Stimulated activated CD8-positive, alpha-beta memory T cell treated with anti-CD3 and anti-CD28 coated beads, Interleukin-15, amount 100 ng/mL, for 4 hours (primary cell): Measurements from ENCODE around the gene GYS2.

ENCODE experiments used
- DNase-seq, 2 donors: peaks; one replicate each; pipeline ENCODE4 v3.0.0-alpha.2; 2020; ENCODE audit warnings: low read depth in 2 of 2

Gene GYS2

GRCh38 chr12:21552635-21553328 is 51.9 kb downstream of the GYS2 start:
- no peak for DNase-seq

GRCh38 chr12:21551841-21552465 is 52.7 kb downstream of the GYS2 start:
- DNase-seq: no peak

- no peak for DNase-seq
These were observed 57.2 kb downstream of the GYS2 start for GRCh38 chr12:21547437-21547836.

GRCh38 chr12:21546716-21547115 is 57.9 kb downstream of the GYS2 start:
- DNase-seq: no peak

- no peak for DNase-seq
These were observed 59.1 kb downstream of the GYS2 start for GRCh38 chr12:21545557-21545956.

GRCh38 chr12:21543151-21543550 is 61.5 kb downstream of the GYS2 start:
- DNase-seq: no peak

- no peak for DNase-seq
These were observed 62.2 kb downstream of the GYS2 start for GRCh38 chr12:21542403-21542802.

- DNase-seq: no peak
These were observed 62.9 kb downstream of the GYS2 start for GRCh38 chr12:21541773-21542172.

- DNase-seq: no peak
These were observed 64.8 kb downstream of the GYS2 start for GRCh38 chr12:21539797-21540196.

- no peak for DNase-seq
These were observed 66.5 kb downstream of the GYS2 start for GRCh38 chr12:21538061-21538653.

- no peak for DNase-seq
These were observed 75.2 kb downstream of the GYS2 start for GRCh38 chr12:21529456-21529855.

- no peak for DNase-seq
These were observed 75.7 kb downstream of the GYS2 start for GRCh38 chr12:21528953-21529352.

GRCh38 chr12:21527451-21528180 is 77.0 kb downstream of the GYS2 start:
- peak in 1 of 2 donors; percentile 8 for DNase-seq

GRCh38 chr12:21526721-21527345 is 77.8 kb downstream of the GYS2 start:
- no peak for DNase-seq

- no peak for DNase-seq
These were observed 78.6 kb downstream of the GYS2 start, which contains the start of gene SPX for GRCh38 chr12:21526053-21526452. TSS of gene SPX (plus strand) at chr12:21526296. CDS start at chr12:21526473, 177 bp downstream.

- no peak for DNase-seq
These were observed 81.5 kb downstream of the GYS2 start for GRCh38 chr12:21523148-21523547.

GRCh38 chr12:21521541-21521940 is 83.1 kb downstream of the GYS2 start:
- DNase-seq: no peak

GRCh38 chr12:21518451-21518850 is 86.2 kb downstream of the GYS2 start:
- DNase-seq: no peak

- no peak for DNase-seq
These were observed 88.4 kb downstream of the GYS2 start for GRCh38 chr12:21516281-21516680.

GRCh38 chr12:21509768-21510167 is 94.9 kb downstream of the GYS2 start:
- DNase-seq: no peak

- DNase-seq: no peak
These were observed 96.8 kb downstream of the GYS2 start for GRCh38 chr12:21507849-21508248.

GRCh38 chr12:21505888-21506287 is 98.8 kb downstream of the GYS2 start:
- no peak for DNase-seq
